ENCODE data around the gene RNU1-4.
"Not testable (repeated sequence)": the region's sequence is repeated elsewhere in the genome, so short reads cannot be mapped to it uniquely, and the experiment has no call there.

RNU1-4 gene

GRCh38 chr1:16784955-16785354, 44.6 kb downstream of the RNU1-4 start:
- not testable (repeated sequence) for DNase-seq (ENCODE audit: low read depth); H3K4me3 ChIP-seq (ENCODE audit: low read depth, low read length)

- DNase-seq (ENCODE audit: low read depth) = not testable (repeated sequence)
Observed at GRCh38 chr1:16786362-16786761, 46.0 kb downstream of the RNU1-4 start.

GRCh38 chr1:16787175-16787574, 46.9 kb downstream of the RNU1-4 start:
- not testable (repeated sequence) for DNase-seq (ENCODE audit: low read depth); H3K4me3 ChIP-seq (ENCODE audit: low read depth, low read length)

More at GRCh38 chr1:16786362-16786761, 46.0 kb downstream of the RNU1-4 start:
- not testable (repeated sequence) for H3K4me3 ChIP-seq (ENCODE audit: low read depth, low read length)

- H3K4me3 ChIP-seq (ENCODE audit: low read depth, low read length); DNase-seq (ENCODE audit: low read depth): not testable (repeated sequence)
Observed at GRCh38 chr1:16787711-16788110, 47.4 kb downstream of the RNU1-4 start.
